Anterior cingulate cortex (tissue), 58 donors: Measurements from ENCODE around the gene RDH12.
A peak's percentile ranks its signal among the peaks of the same experiment; 100 is the strongest.

Experiments
- DNase-seq, 58 donors: peaks; one replicate each; lab custom pipeline; 2025; lab: John Stamatoyannopoulos, UW

The RDH12 gene

GRCh38 chr14:67744046-67744445, 42.4 kb downstream of the RDH12 start:
- no peak for DNase-seq

DNA sequence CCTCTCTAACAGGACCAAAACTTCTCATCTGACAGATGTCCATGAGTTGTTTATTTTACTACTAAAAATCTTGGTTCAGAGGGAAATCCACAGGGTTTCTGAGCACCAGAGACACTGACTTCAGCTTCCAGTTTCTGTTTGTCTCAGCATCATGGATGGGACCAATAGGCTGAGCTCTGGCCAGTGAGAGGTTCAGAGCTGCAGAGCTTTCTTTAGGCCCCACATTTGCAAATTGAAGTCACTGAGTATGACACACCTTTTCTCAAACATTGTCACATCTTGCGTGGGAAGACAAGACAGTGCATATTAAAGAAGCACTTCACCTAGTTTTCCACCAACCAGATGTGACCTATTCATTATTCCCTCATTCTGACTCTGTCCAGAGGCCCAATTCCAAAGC, 45.2 kb downstream of the RDH12 start:
- no peak for DNase-seq

DNA sequence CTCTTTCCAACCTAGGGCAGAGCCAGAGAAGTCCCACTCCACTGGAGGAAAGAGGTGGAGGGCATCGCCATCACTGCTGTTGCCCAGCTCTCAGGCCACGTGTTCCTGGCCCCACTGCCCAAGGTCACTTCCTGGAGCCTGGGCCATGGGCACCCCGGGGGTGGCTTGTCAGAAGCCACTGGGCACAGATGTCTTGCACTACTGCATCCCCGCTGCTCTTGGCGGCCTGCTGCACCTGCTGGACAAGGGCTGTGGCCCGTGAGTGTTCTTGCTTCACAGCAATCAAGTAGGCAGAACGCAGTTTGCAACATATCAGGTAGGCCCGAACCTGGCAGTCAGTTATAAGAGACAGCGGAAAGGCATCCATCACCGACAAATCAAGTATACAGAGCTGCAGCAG, 46.6 kb downstream of the RDH12 start:
- DNase-seq: no peak

GRCh38 chr14:67749341-67750084, 47.8 kb downstream of the RDH12 start:
- peak in 7 of 58 donors; percentile 2 to 40 (median 6) for DNase-seq

GRCh38 chr14:67756496-67756895, 54.8 kb downstream of the RDH12 start:
- no peak for DNase-seq

DNA sequence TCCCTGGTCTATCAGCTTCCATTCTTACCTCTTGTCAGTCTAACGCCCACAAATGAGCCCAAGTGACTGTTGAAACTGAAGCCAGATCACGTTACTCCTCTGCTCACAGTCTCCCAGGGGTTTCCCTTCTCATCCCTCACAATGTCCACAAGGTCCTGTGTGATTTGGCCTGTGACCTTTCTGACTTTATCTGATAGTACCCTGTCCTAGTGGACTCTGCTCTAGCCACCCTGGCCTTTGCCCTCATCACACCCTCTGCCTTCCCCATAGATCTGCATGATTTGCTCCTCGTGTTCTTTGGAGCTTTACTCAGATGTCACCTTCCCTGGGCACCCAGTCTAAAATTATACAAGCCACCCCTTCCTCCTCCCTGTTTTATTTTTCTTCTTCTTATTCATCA, 55.5 kb downstream of the RDH12 start:
- no peak for DNase-seq

- no peak for DNase-seq
These were observed 58.2 kb downstream of the RDH12 start for GRCh38 chr14:67759916-67760315.

DNA sequence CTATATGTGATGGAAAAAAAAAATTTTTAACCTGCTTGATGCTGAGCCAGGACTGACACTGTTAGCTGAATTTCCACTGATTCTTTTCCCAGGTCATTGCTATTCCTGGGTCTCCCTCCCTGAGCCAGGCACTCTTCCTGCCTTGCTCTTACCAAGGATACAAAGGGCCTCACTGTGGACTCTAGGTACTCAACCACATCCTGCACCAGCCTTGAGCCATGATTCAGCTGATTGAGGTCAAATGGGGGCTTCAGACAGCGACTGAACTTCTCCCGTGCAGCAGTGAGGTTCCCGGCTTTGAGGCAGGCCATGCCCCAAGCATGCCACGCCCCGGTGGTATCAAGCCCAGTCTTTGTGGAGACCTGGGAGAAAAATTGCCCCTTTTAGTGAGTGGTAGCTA, 60.4 kb downstream of the RDH12 start:
- no peak for DNase-seq

GRCh38 chr14:67763158-67763822, 61.6 kb downstream of the RDH12 start:
- DNase-seq: no peak

GRCh38 chr14:67764496-67764895, 62.8 kb downstream of the RDH12 start:
- no peak for DNase-seq

DNA sequence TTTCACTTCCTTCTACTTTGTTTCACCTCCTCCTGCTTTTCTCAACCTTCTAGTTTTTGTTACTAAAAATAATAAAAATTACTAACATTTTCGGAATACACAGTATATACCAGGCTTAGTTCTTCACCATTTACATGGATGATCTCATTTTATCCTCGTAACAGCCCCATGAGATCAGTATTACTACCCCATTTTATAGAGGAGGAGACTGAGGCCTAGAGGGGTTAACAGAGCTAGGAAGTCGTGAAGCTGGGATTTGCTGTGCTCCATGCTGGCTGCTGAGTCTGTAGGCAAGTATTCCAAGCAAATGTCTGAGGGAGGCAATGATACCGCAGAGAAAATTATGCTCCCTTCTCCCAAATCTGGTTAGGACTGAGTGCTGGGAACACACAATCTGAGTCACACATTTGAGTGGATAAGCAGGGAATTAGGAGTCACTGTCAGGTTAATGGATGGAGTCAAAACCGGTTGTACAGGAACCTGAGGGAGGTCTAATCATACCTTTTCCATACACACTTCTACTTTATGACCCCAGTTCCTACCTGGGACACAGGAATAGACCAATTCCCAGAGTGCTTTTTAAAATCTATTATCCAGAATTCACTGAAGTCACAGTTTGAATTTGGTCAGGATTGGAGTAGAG, 63.6 kb downstream of the RDH12 start:
- no peak for DNase-seq

- peak in 3 of 58 donors; percentile 2 to 8 (median 6) for DNase-seq
These were observed 64.5 kb downstream of the RDH12 start for GRCh38 chr14:67766035-67766680.

DNA sequence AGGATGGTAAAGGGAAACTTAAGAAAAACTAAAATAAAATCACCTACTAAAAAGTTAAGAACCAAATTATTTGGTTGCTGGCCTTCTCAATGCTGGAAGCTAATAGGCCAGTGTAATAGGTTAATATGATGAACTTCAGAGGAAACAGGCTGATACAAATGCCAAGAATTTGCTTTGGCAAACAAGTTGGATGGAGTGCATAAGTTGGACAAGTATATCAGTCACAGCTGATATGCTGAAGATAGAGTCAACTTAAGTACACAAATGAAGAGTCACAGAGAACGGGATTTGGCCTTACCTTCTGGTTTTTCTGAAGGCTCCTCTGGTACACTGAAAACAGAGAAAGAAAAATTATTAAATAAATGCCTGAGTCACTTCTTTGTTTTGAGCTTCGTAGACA, 66.5 kb downstream of the RDH12 start:
- DNase-seq: no peak

- no peak for DNase-seq
These were observed 72.2 kb downstream of the RDH12 start for GRCh38 chr14:67773844-67774377.

DNA sequence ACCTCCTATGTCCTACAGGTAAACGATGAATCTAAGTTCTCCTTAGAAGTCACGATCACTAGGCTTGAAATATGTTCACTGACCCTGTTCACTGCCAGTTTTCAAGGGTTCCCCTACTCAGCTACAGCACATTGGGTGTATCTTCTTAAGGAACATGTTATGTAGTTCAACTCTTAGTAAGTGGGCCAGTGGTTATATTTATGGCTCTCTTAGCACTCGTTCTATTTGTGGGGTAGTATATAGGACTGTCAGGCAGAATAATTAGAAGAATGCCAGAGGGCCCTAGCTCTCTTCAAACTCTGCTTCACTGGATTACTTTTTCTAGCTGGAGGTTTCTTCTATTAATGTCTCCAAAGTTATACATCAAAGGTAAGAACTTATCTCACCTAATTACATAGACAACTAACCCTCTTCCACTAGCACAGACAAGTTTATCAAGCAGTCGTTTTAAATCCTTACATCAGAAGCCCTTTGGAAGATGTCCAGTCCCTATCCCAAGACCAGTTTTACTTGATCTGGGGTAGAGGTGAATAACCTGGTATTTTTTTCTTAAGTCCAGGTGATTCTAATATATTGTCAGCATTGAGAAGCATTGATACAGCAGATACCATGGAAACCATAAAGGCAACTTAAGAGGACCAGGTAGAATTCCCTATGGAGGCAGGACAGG, 75.1 kb downstream of the RDH12 start:
- no peak for DNase-seq

DNA sequence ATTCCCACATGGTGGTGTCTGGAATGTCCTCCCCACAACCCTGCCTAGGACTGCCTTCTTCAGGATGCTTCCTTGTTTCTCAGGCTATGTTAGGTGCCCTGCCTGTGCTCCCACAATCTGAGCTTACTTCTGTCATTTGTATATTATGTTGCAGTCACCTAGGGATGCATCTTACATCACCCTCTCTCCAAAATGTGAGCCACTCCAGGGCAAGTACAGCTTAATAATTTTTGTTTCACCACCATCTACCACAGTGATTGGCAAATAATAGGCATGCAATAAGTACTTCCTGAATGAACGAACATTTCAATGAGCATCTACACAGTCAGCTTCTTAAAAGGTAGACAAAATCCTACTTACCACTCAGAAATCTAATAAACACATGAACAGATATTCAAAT, 77.1 kb downstream of the RDH12 start:
- no peak for DNase-seq

DNA sequence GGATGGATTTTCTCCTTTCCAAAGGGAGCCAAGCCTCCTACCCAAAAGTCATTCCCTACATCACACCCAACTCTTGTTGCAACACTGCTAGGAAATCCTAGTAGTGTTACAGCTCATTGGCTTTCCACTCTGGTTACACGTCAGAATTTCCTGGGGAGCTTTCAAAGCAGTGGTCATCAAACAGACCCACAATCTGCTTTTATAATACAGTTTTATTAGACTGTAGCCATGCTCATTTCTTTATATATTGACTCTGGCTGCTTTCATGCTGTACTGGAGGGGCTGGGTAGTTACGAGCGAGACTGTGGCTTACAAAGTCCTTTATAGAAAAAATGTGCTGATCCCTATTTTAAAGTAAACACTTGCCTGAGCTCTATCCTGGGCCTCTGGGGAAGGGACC, 80.4 kb downstream of the RDH12 start:
- no peak for DNase-seq
